GM18507 (cell line): ENCODE results near the gene PRKAA2.

Source experiments
- DNase-seq: peaks from one replicate; pipeline ENCODE4 v3.0.0; 2011; ENCODE audit warnings: low read depth; ENCODE audit not compliant: insufficient read length; ENCODE audit errors: extremely low spot score
- FAIRE-seq: peaks from 2 replicates; lab custom pipeline; 2011; peaks lifted over from hg19 to GRCh38; lab: Jason Lieb, UNC

The PRKAA2 gene

DNA sequence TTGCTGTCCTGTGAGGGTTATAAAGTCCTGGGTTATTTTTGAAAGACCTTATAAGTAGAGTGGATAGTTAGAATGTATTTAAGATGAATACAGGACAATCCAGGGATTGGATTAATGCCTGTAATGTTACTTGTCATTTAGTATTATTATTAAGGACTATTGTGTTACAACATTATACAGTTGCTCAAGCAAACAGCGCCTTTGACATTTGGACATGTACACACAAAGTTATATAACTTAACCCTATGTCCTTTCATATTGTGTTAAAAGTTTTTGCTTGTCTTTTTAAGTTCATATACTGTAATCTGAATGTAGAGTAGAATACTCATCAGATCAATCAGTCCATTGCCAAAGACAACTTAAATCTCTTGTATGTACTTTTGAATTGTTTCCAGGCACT is 2.0 kb downstream of the PRKAA2 start:
- no peak for DNase-seq
- no peak for FAIRE-seq

DNA sequence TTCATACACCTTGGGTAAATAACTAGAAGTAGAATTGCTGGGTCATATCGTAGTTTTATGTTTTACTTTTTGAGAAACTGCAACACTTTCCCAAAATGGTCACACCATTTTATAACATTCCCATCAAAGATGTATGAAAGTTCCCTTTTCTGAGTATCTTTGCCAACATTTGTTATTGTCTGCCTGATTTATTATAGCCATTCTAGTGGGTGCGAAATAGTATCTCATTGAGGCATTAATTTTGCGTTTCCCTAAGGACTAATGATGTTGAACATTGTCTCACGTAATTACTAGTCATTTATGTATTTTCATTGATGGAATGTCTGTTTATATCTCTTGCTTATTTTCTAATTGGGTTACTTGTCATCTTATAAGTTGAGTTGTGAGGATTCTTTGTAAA is 3.4 kb downstream of the PRKAA2 start:
- FAIRE-seq (no peak), DNase-seq (no peak)

DNA sequence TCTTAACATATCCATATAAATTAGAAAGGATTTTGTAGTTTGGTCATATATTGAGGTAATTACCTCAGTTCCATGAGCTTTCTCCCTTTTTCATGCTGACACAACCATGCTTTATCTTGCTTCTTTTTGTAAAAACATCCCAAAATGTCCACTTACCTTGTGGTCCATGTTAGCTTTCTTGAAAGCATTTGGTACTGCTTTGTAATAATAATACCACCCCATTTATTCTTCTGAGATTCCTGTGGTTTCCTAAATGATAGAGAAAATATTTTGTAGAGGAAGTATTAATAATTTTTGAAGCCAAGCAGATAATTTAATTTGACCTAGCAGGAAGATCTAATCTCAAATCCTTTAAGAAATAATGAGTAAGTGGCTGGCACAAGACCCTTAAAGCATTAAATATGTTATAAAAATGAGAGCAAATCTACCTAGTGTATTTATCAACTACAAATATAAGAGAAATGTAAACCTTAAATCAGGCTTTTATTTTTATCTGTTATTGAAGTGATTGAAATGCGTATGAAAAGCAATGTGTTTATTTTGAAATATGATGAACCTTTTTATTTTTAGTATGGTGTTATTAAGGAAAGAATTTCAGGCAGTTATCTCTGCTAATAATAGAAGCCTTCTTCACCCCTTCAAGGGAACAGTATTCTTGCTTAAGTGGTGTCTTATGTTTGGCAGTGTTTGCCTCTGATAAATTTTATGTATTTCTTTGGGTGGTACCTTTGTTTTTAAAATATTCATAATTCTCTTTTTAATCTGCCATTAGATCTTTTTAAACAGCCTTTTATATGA is 9.2 kb downstream of the PRKAA2 start:
- DNase-seq (no peak), FAIRE-seq (no peak)

DNA sequence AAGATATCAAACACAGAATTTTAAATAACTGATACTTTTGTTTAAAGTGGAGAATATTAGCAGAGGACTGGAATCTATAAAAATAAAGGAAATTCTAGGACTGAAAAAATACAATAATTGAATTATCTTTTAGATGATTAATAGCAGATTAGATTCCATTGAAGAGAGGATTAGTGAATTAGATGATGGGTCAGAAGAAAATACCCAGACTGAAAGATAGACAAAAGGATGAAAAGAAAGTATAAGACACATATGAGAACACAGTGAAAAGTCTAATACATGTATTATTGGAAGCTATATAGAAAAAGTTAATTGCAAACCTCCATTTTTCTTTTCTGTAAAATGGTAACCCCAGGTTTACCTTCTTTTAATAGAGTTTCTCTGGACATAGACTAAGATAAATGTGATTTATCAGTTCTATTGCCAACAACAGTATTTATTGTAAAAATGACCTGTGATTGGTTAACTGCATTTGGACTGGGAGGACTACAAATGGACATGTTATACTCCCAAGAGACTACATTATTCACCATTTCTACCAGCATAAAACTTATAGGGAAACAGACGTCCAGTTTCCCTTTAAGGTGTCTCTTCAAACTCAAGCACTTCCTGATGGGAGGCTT is 11.0 kb downstream of the PRKAA2 start:
- no peak for DNase-seq
- no peak for FAIRE-seq

DNA sequence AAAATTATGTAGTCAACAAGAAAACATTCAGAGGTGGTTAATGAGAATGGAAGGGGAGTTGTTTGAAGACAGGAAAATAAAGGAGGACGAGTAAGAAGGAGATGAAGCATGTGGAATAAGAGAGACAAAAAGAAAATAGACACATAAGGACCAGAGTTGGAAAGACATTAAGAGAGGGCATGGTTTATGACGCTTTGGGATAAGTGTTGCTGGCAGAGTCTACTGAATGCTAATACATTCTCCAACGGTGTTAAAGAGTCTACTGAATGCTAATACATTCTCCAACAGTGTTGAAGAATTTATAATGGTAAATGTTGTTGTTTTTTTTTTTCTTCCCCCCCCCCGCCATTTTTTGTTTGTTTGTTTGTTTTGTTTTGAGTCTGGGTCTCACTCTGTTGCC is 13.1 kb downstream of the PRKAA2 start:
- FAIRE-seq: no peak

DNA sequence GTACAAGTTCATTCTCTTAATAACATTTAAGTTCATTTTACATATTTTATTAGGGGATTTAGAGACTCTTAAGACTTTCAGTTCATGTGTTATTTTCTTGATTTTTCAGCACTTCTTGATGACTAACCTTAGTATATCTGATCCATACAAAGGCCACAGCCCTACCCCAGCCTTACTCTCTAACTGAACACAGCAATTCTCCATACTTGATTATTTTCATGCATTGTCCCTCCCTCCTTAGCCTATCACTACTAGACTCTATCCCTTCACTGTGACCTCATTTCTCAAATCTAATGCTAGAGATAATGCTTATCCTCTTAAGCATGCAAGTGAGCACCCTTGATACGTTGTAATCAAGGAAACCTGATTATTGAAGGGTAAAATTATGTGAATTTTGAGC is 15.2 kb downstream of the PRKAA2 start:
- FAIRE-seq: no peak
- no peak for DNase-seq

More for the DNA sequence above, 13.1 kb downstream of the PRKAA2 start:
- DNase-seq: no peak

DNA sequence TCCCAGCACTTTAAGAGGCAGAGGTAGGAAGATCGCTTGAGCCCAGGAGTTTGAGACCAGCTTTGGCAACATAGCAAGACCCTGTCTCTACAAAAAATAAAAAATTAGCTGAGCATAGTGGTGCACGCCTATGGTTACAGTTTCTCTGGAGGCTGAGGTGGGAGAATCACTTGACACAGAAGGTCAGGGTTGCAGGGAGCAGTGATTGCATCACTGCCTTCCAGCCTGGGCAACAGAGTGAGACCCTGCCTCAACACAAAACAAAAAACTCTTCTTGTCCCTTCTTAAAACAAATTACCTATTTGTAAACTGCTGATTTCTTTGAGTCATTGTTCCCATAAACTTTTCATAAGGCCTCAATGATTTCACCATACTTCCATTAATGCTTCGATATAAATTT is 18.7 kb downstream of the PRKAA2 start:
- DNase-seq: no peak
- FAIRE-seq: no peak

DNA sequence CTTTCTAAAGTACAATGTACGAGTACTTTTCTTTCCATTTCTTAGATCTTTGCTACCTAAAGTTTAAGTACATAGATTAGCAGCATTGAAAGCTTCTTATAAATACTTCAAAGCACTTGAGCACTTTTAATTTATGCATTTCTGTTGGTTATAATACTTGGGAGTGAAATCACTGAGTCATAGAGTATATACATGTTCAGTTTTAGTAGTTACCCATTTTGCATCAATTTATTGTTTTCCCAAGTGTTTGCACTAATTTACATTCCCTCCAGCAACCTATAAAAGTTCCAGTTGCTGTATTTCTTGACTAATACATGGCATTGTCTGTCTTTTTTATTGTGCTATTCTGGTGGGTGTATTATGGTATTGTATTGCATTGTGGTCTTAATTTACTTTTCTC is 20.3 kb downstream of the PRKAA2 start:
- no peak for DNase-seq
- FAIRE-seq: no peak

DNA sequence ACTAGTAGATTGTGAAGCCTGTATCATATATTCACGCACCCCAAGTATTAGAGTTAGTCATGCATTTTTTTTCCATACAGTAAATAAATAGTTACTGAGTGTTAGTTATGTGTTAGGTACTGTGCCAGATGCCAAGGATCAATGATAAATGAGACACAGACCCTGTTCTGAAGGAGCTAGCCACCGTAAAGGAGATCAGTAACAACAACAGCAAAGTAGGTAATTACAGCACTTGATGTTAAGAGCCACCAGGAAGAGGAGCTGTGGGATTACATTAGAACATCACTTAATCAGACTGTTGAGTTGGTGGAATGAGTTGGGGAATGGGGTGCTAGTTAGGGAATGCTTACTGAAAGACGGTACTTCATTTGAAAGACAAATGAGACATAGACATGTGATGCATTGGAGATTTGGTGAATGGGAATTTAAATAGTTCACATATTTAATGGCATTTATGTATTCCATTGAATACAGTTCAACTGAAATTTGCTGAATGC is 21.0 kb downstream of the PRKAA2 start:
- no peak for FAIRE-seq
- no peak for DNase-seq

DNA sequence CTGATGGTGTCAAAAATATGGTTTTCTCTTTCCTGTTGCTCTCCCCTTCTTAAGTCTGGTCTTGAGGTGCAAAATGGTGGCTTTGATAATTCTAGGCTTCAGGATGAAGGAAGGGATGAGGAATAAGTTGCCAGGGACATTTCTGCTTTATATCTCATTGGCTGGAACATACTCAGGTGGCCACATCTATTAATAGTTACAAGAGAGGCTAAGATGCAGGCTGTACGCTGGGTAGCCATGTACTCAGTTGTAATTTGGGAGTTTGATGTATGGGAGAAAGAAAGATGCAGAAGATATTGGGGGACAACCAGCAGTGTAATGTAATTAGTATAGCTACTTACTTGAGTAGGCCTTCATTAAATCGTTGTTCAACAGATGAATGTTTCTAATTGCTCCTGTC is 25.2 kb downstream of the PRKAA2 start:
- DNase-seq: no peak
- no peak for FAIRE-seq

DNA sequence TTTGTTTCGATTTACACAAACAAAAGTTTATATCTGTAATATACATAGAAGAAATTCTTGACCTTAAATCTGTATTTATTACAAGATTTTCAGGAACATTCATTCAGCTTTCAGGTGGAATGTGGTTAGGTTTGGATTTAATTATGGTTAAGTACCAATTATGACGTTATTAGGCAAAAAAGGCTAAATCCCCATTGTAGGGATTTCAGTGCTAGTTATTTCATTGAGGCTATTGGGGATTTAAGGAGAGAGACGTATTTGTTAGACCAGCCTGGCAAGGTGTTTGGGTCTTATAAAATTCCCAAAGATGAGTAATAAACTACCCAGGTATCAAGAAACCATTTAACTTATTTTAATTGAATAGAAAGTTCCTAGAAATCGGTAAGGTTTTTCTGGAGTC is 26.0 kb downstream of the PRKAA2 start:
- FAIRE-seq (no peak), DNase-seq (no peak)

DNA sequence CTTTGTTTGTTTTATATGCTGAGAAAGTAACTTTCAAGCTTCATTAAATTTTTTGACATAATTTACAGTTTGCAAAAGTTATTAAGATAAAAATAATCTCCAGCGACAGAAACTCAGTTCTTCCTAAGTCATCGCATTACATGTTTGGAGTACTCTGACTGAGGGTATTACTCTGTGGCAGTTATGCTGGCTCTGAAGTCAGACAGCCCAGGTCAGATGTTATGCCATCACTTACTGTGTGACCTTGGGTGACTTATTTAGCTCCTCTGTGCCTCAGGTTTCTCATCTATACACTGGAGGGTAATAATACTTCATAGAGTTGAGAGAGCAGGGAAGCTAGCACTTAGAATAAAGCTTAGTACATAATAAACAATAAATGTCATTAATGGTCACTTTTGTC is 26.4 kb downstream of the PRKAA2 start:
- FAIRE-seq (no peak), DNase-seq (no peak)

DNA sequence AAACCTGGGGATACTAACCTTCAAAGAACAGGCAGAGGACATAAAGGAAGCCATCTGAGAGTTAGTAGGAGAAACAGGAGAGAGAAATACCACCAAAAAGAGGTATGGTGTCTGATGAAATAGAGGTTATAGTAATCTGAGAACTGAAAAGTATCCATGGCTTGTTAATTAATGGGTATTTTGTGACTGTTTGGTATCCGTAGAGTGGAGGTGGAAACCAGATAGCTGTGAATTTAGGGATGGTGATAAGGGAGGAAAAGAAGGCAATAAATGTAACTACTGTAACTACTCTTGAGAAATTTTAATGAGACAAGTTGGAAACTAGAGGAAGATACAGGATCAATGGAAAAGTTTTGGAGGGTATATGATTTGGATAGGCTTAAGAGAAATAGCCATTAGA is 27.5 kb downstream of the PRKAA2 start:
- no peak for FAIRE-seq

DNA sequence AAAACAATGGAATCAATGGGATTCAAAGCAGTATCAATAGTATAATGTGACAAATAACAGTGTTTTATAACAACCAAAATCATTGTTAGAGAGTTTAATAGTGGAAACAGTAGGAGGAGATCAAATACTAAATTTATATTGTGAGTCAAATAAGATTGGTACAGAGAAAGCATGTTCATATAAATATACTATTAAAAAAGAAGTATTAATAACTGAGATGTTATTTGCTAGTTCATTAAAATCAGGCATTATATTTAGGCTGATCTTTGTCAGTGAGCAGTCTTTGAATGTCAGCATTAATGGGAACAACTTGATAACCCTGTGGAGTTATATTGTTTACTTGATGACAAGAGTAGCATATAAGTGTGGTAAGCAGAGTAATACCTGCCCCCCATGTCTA is 30.6 kb downstream of the PRKAA2 start:
- FAIRE-seq (no peak), DNase-seq (no peak)

More for the DNA sequence above, 27.5 kb downstream of the PRKAA2 start:
- no peak for DNase-seq

DNA sequence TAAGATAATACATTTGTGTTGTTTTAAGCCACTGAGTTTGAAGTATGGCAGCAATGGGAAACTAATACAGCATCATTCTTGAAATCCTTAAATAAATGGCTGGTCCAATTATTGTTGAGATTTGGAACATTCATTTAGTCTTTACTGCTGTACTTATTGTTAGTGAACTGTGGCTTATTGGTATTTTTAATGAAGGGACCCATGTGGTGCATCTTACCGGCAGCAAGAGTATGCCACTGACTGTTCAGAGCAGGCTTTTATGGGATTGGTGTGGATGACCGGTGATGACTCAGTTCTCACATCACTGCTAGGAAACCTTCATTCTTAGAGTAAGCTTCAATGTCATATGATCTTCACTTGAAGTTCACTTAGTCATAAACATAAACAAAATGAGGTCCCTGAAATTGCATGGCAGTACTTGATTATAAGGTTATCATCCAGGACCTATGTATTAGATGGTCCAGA is 31.5 kb downstream of the PRKAA2 start:
- DNase-seq (no peak), FAIRE-seq (no peak)

DNA sequence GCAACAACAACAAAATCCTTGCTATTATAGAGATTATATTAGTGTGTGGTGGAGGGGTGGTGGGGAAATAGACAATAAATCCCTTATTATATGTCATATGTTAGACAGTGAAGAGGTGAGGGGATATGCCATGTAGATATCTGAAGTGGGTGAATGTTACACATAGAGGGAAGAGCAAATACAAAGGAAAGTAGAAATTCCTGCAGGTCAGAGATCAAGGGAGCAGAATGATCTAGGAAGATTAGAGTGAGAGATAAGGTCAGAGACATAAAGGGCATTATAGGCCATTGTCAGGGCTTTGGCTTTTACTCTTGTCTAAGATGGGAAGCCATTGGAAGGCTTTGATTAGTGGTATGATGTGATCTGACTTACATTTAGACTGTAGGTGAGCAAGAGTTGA is 38.5 kb downstream of the PRKAA2 start:
- FAIRE-seq (no peak), DNase-seq (no peak)

DNA sequence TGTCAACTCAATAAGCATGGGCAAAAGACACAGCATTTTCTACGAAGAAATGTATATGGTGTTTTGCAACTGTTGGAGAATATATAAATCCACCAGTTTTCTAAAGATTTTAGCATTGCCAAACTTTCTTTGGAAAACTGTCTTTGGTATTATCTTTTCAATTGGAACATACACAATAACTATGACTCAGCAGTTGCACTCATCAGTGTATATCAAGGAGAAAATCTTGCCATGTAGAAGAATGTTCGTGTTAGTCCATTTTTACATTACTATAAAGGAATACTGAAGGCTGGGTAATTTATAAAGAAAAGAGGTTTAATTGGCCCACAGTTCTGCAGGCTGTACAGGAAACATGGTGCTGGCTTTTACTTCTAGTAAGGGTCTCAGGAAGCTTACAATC is 41.1 kb downstream of the PRKAA2 start:
- no peak for DNase-seq
- no peak for FAIRE-seq

DNA sequence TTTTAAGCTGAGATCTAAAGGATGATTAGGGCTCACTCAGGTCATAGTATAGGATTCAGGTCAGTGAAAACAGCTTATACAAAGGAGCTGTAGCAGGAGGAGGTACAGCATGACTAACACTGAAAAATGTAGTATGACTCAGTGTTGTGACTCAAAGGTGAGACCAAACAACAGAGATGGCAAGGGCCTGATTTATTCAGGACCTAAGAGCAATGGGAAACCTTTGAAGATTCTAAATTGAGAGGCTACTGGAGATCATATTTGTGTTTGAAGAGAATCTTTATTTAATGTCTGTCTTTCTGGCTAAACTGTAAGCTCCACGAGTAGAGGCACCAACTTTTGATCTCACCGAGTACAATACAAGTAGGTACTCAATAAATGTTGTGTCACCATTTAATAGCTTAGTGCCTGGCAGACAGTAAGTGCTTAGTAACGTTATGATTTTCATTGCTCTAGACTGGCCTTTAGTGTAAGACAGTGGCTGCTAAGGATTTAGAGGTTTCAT is 43.5 kb downstream of the PRKAA2 start:
- FAIRE-seq (no peak), DNase-seq (no peak)

DNA sequence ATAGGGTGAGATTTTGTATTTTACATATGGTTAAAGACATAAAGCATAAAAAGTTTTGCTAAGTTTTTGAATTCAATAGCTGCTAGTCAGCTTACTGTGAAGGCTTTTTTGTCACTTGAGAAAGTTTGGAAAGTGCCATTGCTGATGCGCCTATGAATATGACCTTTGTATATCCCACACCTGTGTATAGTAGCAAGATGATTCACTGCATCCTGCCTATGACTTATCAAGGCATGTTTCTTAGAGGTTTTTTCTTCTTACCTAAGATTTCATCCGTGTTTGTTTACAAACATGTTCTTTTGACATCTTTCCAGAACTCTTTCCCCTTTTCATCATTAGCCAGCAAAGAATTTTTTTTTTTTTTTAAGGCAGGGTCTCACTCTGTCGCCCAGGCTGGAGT is 51.5 kb downstream of the PRKAA2 start:
- FAIRE-seq (no peak), DNase-seq (no peak)

DNA sequence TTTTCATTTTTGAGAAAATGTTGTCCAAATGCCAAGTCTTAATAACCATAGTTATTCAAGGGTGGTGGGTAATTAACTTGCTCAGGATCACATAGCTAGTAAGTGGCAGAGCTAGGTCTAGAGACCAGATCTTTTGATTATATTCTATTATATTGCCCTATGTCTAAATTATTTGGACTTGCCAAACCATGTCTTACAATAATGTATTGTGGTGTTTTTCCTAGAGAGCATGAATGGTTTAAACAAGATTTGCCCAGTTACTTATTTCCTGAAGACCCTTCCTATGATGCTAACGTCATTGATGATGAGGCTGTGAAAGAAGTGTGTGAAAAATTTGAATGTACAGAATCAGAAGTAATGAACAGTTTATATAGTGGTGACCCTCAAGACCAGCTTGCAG is 58.6 kb downstream of the PRKAA2 start:
- FAIRE-seq (no peak), DNase-seq (no peak)

DNA sequence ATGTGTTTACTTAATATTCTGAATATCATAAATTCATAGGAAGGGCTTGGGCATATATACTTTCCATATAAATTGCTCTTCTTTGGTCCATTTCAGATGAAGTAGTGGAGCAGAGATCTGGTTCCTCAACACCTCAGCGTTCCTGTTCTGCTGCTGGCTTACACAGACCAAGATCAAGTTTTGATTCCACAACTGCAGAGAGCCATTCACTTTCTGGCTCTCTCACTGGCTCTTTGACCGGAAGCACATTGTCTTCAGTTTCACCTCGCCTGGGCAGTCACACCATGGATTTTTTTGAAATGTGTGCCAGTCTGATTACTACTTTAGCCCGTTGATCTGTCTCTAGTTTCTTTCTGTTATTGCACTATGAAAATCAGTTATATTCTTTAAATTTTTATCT is 62.3 kb downstream of the PRKAA2 start:
- no peak for DNase-seq
- no peak for FAIRE-seq
